ENCODE results near the gene C2orf92.
"Not testable (repeated sequence)": the region's sequence is repeated elsewhere in the genome, so short reads cannot be mapped to it uniquely, and the experiment has no call there.

C2orf92 gene

GRCh38 chr2:97669448-97669847 is at the start of gene C2orf92:
C2orf92 (plus strand) TSS chr2:97669713; CDS start chr2:97669789, 76 bp downstream.
- DNase-seq: no peak

- DNase-seq: not testable (repeated sequence)
Measured at GRCh38 chr2:97620492-97620891, 49.0 kb upstream of the C2orf92 start.

- DNase-seq: not testable (repeated sequence)
Measured at GRCh38 chr2:97622976-97623375, 46.5 kb upstream of the C2orf92 start.

GRCh38 chr2:97625354-97626048 is 44.0 kb upstream of the C2orf92 start:
- not testable (repeated sequence) for DNase-seq

GRCh38 chr2:97626049-97626430 is 43.5 kb upstream of the C2orf92 start:
- not testable (repeated sequence) for DNase-seq

- no peak for DNase-seq
Measured at GRCh38 chr2:97644023-97644717, 25.3 kb upstream of the C2orf92 start.

- no peak for DNase-seq
Measured at GRCh38 chr2:97645112-97645694, 24.3 kb upstream of the C2orf92 start.

GRCh38 chr2:97645695-97646629 is 23.6 kb upstream of the C2orf92 start, which contains the start of gene COX5B:
COX5B (plus strand) TSS chr2:97646062; CDS start chr2:97646087, 25 bp downstream.
- peak; percentile 99 for DNase-seq

- no peak for DNase-seq
Measured at GRCh38 chr2:97646977-97647376, 22.5 kb upstream of the C2orf92 start.

GRCh38 chr2:97651114-97651513 is 18.4 kb upstream of the C2orf92 start:
- DNase-seq: no peak

GRCh38 chr2:97653473-97653872 is 16.0 kb upstream of the C2orf92 start:
- DNase-seq: no peak

- no peak for DNase-seq
Measured at GRCh38 chr2:97653874-97654273, 15.6 kb upstream of the C2orf92 start.

GRCh38 chr2:97654309-97654708 is 15.2 kb upstream of the C2orf92 start:
- DNase-seq: no peak

GRCh38 chr2:97654791-97655190 is 14.7 kb upstream of the C2orf92 start:
- no peak for DNase-seq

GRCh38 chr2:97656129-97656755 is 13.3 kb upstream of the C2orf92 start:
- no peak for DNase-seq

- DNase-seq: no peak
Measured at GRCh38 chr2:97656905-97657587, 12.5 kb upstream of the C2orf92 start.

- DNase-seq: no peak
Measured at GRCh38 chr2:97657986-97658690, 11.4 kb upstream of the C2orf92 start.

GRCh38 chr2:97658691-97659157 is 10.8 kb upstream of the C2orf92 start:
- DNase-seq: no peak

GRCh38 chr2:97659256-97660043 is 10.1 kb upstream of the C2orf92 start:
- no peak for DNase-seq

All from activated CD4-positive, alpha-beta T cell treated with anti-CD3 and anti-CD28 coated beads for 48 hours (primary cell).